DND-41 (cell line): ENCODE data around the gene C1QTNF3.

Experiments
- ATAC-seq: fragments of 200-7000 bp; cut with Tn5 transposase; 3 replicates; pipeline ENCODE4 v1.9.1; 2021; ENCODE audit warnings: low read depth; ENCODE audit not compliant: insufficient read depth
- DNase-seq: peaks from one replicate; pipeline ENCODE4 v3.0.0-alpha.2; 2020
- H2AFZ ChIP-seq: 2 replicates; pipeline ENCODE4 v1.6.0; 2012; ENCODE audit warnings: low read depth, low read length
- H3K27ac ChIP-seq: 2 replicates; pipeline ENCODE4 v1.5.1; 2012; ENCODE audit warnings: low read length, inconsistent platforms
- H3K27me3 ChIP-seq: fragments of 200-600 bp; sonication (generic); 2 replicates; pipeline ENCODE4 v1.6.0; 2012; ENCODE audit warnings: low read length, mild to moderate bottlenecking, inconsistent platforms; ENCODE audit not compliant: insufficient read depth, poor library complexity
- H3K36me3 ChIP-seq: 2 replicates; pipeline ENCODE4 v1.5.1; 2012; ENCODE audit warnings: low read length, inconsistent platforms; ENCODE audit not compliant: insufficient read depth
- H3K4me1 ChIP-seq: 2 replicates; pipeline ENCODE4 v1.5.1; 2012; ENCODE audit warnings: mild to moderate bottlenecking, low read length; ENCODE audit not compliant: insufficient read depth
- H3K4me2 ChIP-seq: 2 replicates; pipeline ENCODE4 v1.6.0; 2012; ENCODE audit warnings: mild to moderate bottlenecking, moderate library complexity, low read length, inconsistent platforms; ENCODE audit not compliant: insufficient read depth
- H3K4me3 ChIP-seq, 2 experiments: fragments of 200-600 bp in 1 of 2; shearing (Covaris generic) in 1 of 2; 2 replicates each; pipeline ENCODE4 v1.5.1; 2012 to 2016; ENCODE audit warnings: inconsistent platforms in 2 of 2, low read length in 2 of 2, mild to moderate bottlenecking in 2 of 2, low read depth in 1 of 2, moderate library complexity in 1 of 2
- H3K79me2 ChIP-seq: 2 replicates; pipeline ENCODE4 v1.6.0; 2012; ENCODE audit warnings: low read length, inconsistent platforms; ENCODE audit not compliant: insufficient read depth
- H3K9ac ChIP-seq: 2 replicates; pipeline ENCODE4 v1.6.0; 2012; ENCODE audit warnings: low read depth, mild to moderate bottlenecking, inconsistent platforms, low read length, moderate library complexity
- H3K9me3 ChIP-seq: 2 replicates; pipeline ENCODE4 v1.5.1; 2012; ENCODE audit warnings: low read length, moderate library complexity, mild to moderate bottlenecking, inconsistent platforms; ENCODE audit not compliant: insufficient read depth, severe bottlenecking
- H4K20me1 ChIP-seq: 2 replicates; pipeline ENCODE4 v1.6.0; 2012; ENCODE audit warnings: low read length; ENCODE audit not compliant: insufficient read depth
- EZH2 ChIP-seq: IDR thresholded peaks from 3 replicates; pipeline ENCODE4 v1.6.1; 2012; ENCODE audit warnings: borderline replicate concordance, low read depth, mild to moderate bottlenecking, moderate library complexity, low read length, inconsistent platforms; ENCODE audit not compliant: severe bottlenecking
- TF ChIP-seq, protein P1 (sequence below): IDR thresholded peaks from 2 replicates; pipeline ENCODE4 v1.5.1; 2012; ENCODE audit warnings: borderline replicate concordance, low read length, moderate library complexity, mild to moderate bottlenecking; ENCODE audit not compliant: poor library complexity, severe bottlenecking; ENCODE audit errors: extremely low read depth

Gene C1QTNF3

DNA sequence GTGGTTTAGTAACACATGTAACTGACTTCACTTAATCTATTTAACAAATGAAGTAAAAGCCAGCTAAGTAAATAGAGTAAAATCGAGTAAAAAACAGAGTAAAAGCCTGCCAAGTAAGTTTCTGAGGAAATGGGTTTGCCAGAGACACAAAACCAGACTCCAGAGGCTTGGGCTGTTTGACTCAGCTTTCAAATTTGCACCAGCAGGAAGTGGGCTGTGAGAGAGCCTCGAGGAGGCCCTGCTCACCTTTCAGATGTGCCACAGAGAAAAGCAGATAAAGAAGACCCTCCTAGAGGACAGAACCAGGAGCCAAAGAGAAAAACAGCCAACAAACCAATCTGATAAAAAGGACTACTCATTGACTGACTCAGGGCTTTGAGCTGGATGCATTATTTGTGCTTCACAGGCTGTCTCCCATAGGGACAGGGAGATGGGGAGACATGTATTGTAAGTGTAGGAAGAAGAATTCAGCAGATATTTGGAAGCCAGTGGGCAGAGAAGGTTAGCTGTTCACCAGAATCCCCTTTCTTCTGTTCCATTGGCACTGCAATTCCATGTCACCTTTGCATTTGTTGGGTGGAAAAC, 20.8 kb downstream of the C1QTNF3 start:
- Histone ChIP-seq H3K27me3 (no peaks in the 10 kb centered on the region), H2AFZ (peak overlapping the region; percentile 84), H3K4me1 (peaks cover 23% of the 10 kb centered on the region), H3K27ac (peak overlapping the region; percentile 94), H3K9me3 (no peaks in the 10 kb centered on the region), H3K4me2 (peak overlapping the region; percentile 45), H4K20me1 (no peaks in the 10 kb centered on the region), H3K4me3 (peak overlapping the region in 1 of 2 experiments; percentile 34; a peak in 1 of 4 replicates), H3K36me3 (peaks cover 3% of the 10 kb centered on the region; the same call in 1 of the 2 replicates), H3K9ac (peak overlapping the region; percentile 41), H3K79me2 (no peaks in the 10 kb centered on the region)
- ATAC-seq: peak; percentile 100
- DNase-seq: peak; percentile 81
- TF ChIP-seq EZH2: no peak

DNA sequence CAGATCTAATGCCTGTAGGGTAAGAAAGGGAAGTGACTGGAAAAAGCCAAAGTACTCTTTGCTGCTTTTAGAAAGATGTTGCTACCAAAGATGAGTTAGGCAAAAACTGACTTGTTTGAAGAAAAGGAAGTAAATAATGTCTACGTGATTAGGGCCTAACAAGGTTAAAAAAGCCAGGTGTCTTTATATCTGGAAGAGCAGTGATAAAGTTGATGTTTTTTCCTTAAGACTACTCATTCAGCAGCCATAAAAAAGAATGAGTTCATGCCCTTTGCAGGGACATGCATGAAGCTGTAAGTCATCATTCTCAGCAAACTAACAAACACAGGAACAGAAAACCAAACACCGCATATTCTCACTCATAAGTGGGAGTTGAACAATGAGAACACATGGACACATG, 21.7 kb downstream of the C1QTNF3 start:
- no peak overlapping the region for H3K4me2 ChIP-seq

DNA sequence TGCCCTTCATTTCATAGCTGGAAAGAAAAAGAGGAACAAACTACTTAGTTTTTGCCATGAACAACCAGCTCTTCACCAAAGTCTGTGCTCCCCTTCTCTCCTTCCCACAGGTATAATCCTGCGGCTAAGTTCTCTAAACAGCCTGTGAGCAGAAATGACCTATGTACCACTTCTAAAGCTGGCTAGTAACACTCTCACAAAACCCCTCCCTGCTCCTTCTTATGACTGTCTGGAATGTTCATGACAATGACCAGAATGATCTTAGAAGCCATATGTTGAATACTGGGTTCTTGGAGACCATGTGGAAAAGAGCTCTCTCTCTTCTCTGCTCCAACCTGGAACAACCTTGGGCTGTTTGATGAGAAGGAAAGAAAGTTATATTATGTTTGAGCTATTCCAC, 22.3 kb downstream of the C1QTNF3 start:
- Histone ChIP-seq H3K36me3 (peaks cover 3% of the 10 kb centered on the region; the same call in 1 of the 2 replicates), H3K4me2 (no peak overlapping the region), H3K27me3 (no peaks in the 10 kb centered on the region), H3K9me3 (no peaks in the 10 kb centered on the region), H3K4me3 (no peak overlapping the region), H3K27ac (no peak overlapping the region), H4K20me1 (no peaks in the 10 kb centered on the region), H2AFZ (no peak overlapping the region), H3K4me1 (peaks cover 23% of the 10 kb centered on the region), H3K79me2 (no peaks in the 10 kb centered on the region), H3K9ac (no peak overlapping the region)
- DNase-seq (no peak), ATAC-seq (no peak)
- TF ChIP-seq, protein P1, sequence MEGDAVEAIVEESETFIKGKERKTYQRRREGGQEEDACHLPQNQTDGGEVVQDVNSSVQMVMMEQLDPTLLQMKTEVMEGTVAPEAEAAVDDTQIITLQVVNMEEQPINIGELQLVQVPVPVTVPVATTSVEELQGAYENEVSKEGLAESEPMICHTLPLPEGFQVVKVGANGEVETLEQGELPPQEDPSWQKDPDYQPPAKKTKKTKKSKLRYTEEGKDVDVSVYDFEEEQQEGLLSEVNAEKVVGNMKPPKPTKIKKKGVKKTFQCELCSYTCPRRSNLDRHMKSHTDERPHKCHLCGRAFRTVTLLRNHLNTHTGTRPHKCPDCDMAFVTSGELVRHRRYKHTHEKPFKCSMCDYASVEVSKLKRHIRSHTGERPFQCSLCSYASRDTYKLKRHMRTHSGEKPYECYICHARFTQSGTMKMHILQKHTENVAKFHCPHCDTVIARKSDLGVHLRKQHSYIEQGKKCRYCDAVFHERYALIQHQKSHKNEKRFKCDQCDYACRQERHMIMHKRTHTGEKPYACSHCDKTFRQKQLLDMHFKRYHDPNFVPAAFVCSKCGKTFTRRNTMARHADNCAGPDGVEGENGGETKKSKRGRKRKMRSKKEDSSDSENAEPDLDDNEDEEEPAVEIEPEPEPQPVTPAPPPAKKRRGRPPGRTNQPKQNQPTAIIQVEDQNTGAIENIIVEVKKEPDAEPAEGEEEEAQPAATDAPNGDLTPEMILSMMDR: no peak
- TF ChIP-seq EZH2: no peak

More for the DNA sequence above, 21.7 kb downstream of the C1QTNF3 start:
- H3K4me3 ChIP-seq: no peak overlapping the region
- H3K36me3 ChIP-seq: peaks cover 3% of the 10 kb centered on the region; the same call in 1 of the 2 replicates
- H3K9ac ChIP-seq: peak overlapping the region; percentile 41; the same call in 1 of the 2 replicates
- H2AFZ ChIP-seq: peak overlapping the region; percentile 84; the same call in 1 of the 2 replicates
- H3K27ac ChIP-seq: peak overlapping the region; percentile 94
- H4K20me1 ChIP-seq: no peaks in the 10 kb centered on the region
- H3K27me3 ChIP-seq: no peaks in the 10 kb centered on the region
- H3K79me2 ChIP-seq: no peaks in the 10 kb centered on the region
- ATAC-seq (no peak), DNase-seq (no peak)
- no peaks in the 10 kb centered on the region for H3K9me3 ChIP-seq
- H3K4me1 ChIP-seq: peaks cover 23% of the 10 kb centered on the region
- TF ChIP-seq, protein P1: no peak
- no peak for TF ChIP-seq EZH2

DNA sequence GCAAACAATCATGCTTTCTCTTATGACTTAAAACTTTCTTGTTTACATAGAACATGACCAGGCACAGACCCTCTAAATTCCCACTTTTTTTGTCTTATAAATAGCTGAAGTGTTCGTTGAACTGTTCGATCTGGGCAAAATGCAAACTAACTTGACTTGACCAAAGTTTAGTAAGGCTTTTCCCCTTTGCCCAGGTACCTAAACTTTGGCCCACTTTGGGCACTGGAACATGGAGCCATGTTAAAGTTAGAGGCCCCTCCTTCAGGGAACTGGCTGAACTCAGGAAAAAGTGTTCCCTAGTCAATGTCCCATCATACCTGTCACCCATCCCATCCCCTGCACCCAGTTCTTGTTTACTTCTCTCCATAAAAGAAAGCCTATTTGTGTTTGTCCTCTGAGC, 25.8 kb downstream of the C1QTNF3 start:
- H3K4me1 ChIP-seq: peaks cover 12% of the 10 kb centered on the region
- no peaks in the 10 kb centered on the region for H3K9me3 ChIP-seq
- DNase-seq (no peak), ATAC-seq (no peak)
- no peaks in the 10 kb centered on the region for H4K20me1 ChIP-seq
- H3K27me3 ChIP-seq: no peaks in the 10 kb centered on the region
- H3K27ac ChIP-seq: no peak overlapping the region
- no peak overlapping the region for H2AFZ ChIP-seq
- H3K4me3 ChIP-seq: no peak overlapping the region
- no peak overlapping the region for H3K9ac ChIP-seq
- no peaks in the 10 kb centered on the region for H3K36me3 ChIP-seq
- no peaks in the 10 kb centered on the region for H3K79me2 ChIP-seq
- H3K4me2 ChIP-seq: no peak overlapping the region
- TF ChIP-seq, protein P1: no peak
- TF ChIP-seq EZH2: no peak
